Measurements from ENCODE around the gene BAZ2B. TPM values are rescaled to one million over a fixed set of nuclear protein-coding genes. Genes with fewer than 3 reads are reported as not detected.

The BAZ2B gene
- total and polyA plus RNA-seq, 4 donors = 18.3 to 266 (median 39.5) TPM

DNA sequence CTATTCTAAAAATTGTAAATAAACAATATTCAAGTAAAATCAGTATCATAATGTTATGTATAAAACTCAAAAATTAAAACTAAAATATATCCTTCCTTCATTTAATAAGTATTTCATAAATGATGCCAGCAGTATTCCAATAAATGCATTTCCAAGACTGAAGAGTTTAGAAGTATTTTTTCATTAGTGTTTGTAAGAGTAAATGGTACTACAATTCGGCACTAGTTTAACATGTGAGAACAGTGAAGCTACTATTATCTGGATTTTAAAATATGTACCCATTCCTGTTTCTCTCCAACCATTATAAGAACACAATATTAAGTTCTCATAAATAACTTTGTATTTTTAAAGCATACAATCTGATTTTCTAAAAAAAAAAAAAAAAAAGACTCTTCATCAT lies 3.3 kb downstream of the BAZ2B start:
- Histone ChIP-seq H3K4me1 (ENCODE audit: control insufficient read depth in 5 of 5, insufficient read depth in 5 of 5, low read length in 5 of 5) (peaks cover 0 to 50% (median 15%) of the 10 kb centered on the region in 5 donors), H3K27me3 (ENCODE audit: control insufficient read depth in 3 of 3, insufficient read depth in 3 of 3, low read length in 2 of 3) (no peaks in the 10 kb centered on the region), H3K27ac (ENCODE audit: low read depth in 1 of 2, low read length in 1 of 2) (no peak overlapping the region), H3K9me3 (ENCODE audit: control insufficient read depth in 4 of 4, insufficient read depth in 3 of 4, low read length in 3 of 4) (no peaks in the 10 kb centered on the region), H3K36me3 (ENCODE audit: control insufficient read depth in 4 of 4, insufficient read depth in 4 of 4, low read length in 4 of 4) (peaks cover 0 to 6% (median 0%) of the 10 kb centered on the region in 4 donors), H3K4me3 (no peak overlapping the region), H3K9ac (ENCODE audit: insufficient read depth in 1 of 2, low read length in 2 of 2) (peak overlapping the region in 1 of 2 donors; percentile 100)
- TF ChIP-seq, protein P1, sequence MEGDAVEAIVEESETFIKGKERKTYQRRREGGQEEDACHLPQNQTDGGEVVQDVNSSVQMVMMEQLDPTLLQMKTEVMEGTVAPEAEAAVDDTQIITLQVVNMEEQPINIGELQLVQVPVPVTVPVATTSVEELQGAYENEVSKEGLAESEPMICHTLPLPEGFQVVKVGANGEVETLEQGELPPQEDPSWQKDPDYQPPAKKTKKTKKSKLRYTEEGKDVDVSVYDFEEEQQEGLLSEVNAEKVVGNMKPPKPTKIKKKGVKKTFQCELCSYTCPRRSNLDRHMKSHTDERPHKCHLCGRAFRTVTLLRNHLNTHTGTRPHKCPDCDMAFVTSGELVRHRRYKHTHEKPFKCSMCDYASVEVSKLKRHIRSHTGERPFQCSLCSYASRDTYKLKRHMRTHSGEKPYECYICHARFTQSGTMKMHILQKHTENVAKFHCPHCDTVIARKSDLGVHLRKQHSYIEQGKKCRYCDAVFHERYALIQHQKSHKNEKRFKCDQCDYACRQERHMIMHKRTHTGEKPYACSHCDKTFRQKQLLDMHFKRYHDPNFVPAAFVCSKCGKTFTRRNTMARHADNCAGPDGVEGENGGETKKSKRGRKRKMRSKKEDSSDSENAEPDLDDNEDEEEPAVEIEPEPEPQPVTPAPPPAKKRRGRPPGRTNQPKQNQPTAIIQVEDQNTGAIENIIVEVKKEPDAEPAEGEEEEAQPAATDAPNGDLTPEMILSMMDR (IDR thresholded peaks at IDR 0.05; ENCODE audit: control extremely low read depth, extremely low read depth) = no peak
- ATAC-seq (ENCODE audit: insufficient read depth, low FRiP score) (no peak), DNase-seq (peak in 1 of 3 donors; percentile 54)
- WGBS, 2 donors = 42 to 68% methylated on average over 1 of the region's 1 CpG

- WGBS, 2 donors = 70 to 77% methylated on average over 1 of the region's 1 CpG
- DNase-seq = peak; percentile 41 to 94 (median 92)
- H3K27ac ChIP-seq (ENCODE audit: low read depth in 1 of 2, low read length in 1 of 2) = peak overlapping the region in 1 of 2 donors; percentile 56
- TF ChIP-seq, protein P1 (IDR thresholded peaks at IDR 0.05; ENCODE audit: control extremely low read depth, extremely low read depth) = no peak
- H3K27me3 ChIP-seq (ENCODE audit: control insufficient read depth in 3 of 3, insufficient read depth in 3 of 3, low read length in 2 of 3) = no peaks in the 10 kb centered on the region
- H3K9me3 ChIP-seq (ENCODE audit: control insufficient read depth in 4 of 4, insufficient read depth in 3 of 4, low read length in 3 of 4) = no peaks in the 10 kb centered on the region
- ATAC-seq (ENCODE audit: insufficient read depth, low FRiP score) = no peak
- H3K4me3 ChIP-seq = no peak overlapping the region
- H3K36me3 ChIP-seq (ENCODE audit: control insufficient read depth in 4 of 4, insufficient read depth in 4 of 4, low read length in 4 of 4) = peaks cover 0 to 6% (median 0%) of the 10 kb centered on the region in 4 donors
- H3K9ac ChIP-seq (ENCODE audit: insufficient read depth in 1 of 2, low read length in 2 of 2) = peak overlapping the region in 1 of 2 donors; percentile 79
- H3K4me1 ChIP-seq (ENCODE audit: control insufficient read depth in 5 of 5, insufficient read depth in 5 of 5, low read length in 5 of 5) = peaks cover 0 to 45% (median 14%) of the 10 kb centered on the region in 5 donors
These were observed 4.0 kb downstream of the BAZ2B start for GRCh38 chr2:159612255-159612901.

GRCh38 chr2:159609811-159610549 lies 6.4 kb downstream of the BAZ2B start:
- ATAC-seq (ENCODE audit: insufficient read depth, low FRiP score) (no peak), DNase-seq (peak in 1 of 3 donors; percentile 48)
- peak overlapping the region in 1 of 2 donors; percentile 33 for H3K27ac ChIP-seq (ENCODE audit: low read depth in 1 of 2, low read length in 1 of 2)
- H3K27me3 ChIP-seq (ENCODE audit: control insufficient read depth in 3 of 3, insufficient read depth in 3 of 3, low read length in 2 of 3) = no peaks in the 10 kb centered on the region
- WGBS, 2 donors = 72 to 78% methylated on average over 4 of the region's 4 CpGs
- TF ChIP-seq, protein P1 (IDR thresholded peaks at IDR 0.05; ENCODE audit: control extremely low read depth, extremely low read depth) = no peak
- H3K4me3 ChIP-seq = no peak overlapping the region
- no peaks in the 10 kb centered on the region for H3K9me3 ChIP-seq (ENCODE audit: control insufficient read depth in 4 of 4, insufficient read depth in 3 of 4, low read length in 3 of 4)
- H3K9ac ChIP-seq (ENCODE audit: insufficient read depth in 1 of 2, low read length in 2 of 2) = no peak overlapping the region
- peaks cover 0 to 58% (median 25%) of the 10 kb centered on the region in 5 donors for H3K4me1 ChIP-seq (ENCODE audit: control insufficient read depth in 5 of 5, insufficient read depth in 5 of 5, low read length in 5 of 5)
- H3K36me3 ChIP-seq (ENCODE audit: control insufficient read depth in 4 of 4, insufficient read depth in 4 of 4, low read length in 4 of 4) = no peaks in the 10 kb centered on the region
